K562 (cell line): Measurements from ENCODE around the gene TMEM191B. TPM values are rescaled to one million over a fixed set of nuclear protein-coding genes. Genes with fewer than 3 reads are reported as not detected.
"Not testable (repeated sequence)": the region's sequence is repeated elsewhere in the genome, so short reads cannot be mapped to it uniquely, and the experiment has no call there.

Experiments used
- ATAC-seq: fragments of 200-7000 bp; cut with Tn5 transposase; 3 replicates; pipeline ENCODE4 v1.9.1; 2020; ENCODE audit warnings: moderate library complexity
- BruUV-seq: library from RNA; stranded (reverse); fragments of 400-500 nt; replicated peaks from 2 replicates; lab custom pipeline; 2021; lab: Mats Ljungman, UMichigan
- CTCF ChIA-PET: fragments of 300-600 bp; formaldehyde crosslinking; extraction: SDS; loops from one replicate; lab custom pipeline; 2021; ENCODE audit warnings: low intra/inter-chr PET ratio; lab: Yijun Ruan, JAX
- POLR2A ChIA-PET: fragments of 300-600, 350-650 bp; sonication (Branson Sonifier 250); formaldehyde crosslinking; extraction: SDS; loops from one replicate; lab custom pipeline; 2021; ENCODE audit warnings: antibody characterized with exemption, inconsistent platforms; lab: Yijun Ruan, JAX
- DNase-seq, 4 experiments: peaks; one replicate each; pipeline versions ENCODE4 v3.0.0 to v3.0.0-alpha.2; 2011 to 2018; ENCODE audit warnings: low spot score in 3 of 4, mixed read lengths in 3 of 4; ENCODE audit errors: extremely low read depth in 1 of 4
- FAIRE-seq: peaks from 2 replicates; lab custom pipeline; 2011; peaks lifted over from hg19 to GRCh38; lab: Jason Lieb, UNC
- H2AFZ ChIP-seq: 2 replicates; pipeline ENCODE4 v1.6.0; 2011; ENCODE audit warnings: low read depth, low read length, control low read depth, inconsistent platforms
- H3K27ac ChIP-seq: fragments of 200-600 bp; 3 replicates; pipeline ENCODE4 v1.8.0; 2011; ENCODE audit warnings: low read depth, mild to moderate bottlenecking, control low read depth, inconsistent platforms, low read length, moderate library complexity, mixed read lengths; ENCODE audit errors: extremely low read depth
- H3K27me3 ChIP-seq, 2 experiments: fragments of 300-600 bp in 1 of 2; 2 replicates in 1 of 2; 3 replicates in 1 of 2; pipeline versions ENCODE4 v1.6.0 to v1.8.0; 2011; ENCODE audit warnings: inconsistent platforms in 2 of 2, low read length in 2 of 2, mild to moderate bottlenecking in 1 of 2, mixed read lengths in 1 of 2, moderate library complexity in 1 of 2; ENCODE audit not compliant: control insufficient read depth in 2 of 2, insufficient read depth in 2 of 2
- H3K36me3 ChIP-seq: fragments of 300-600 bp; 3 replicates; pipeline ENCODE4 v1.8.0; 2011; ENCODE audit warnings: mild to moderate bottlenecking, low read length, inconsistent platforms; ENCODE audit not compliant: control insufficient read depth, insufficient read depth
- H3K4me1 ChIP-seq, 2 experiments: fragments of 200-600 bp in 1 of 2; replicated peaks in 1 of 2; 2 replicates in 1 of 2; 3 replicates in 1 of 2; pipeline versions ENCODE4 v1.5.1 to v1.8.0; 2011; ENCODE audit warnings: inconsistent platforms in 2 of 2, low read length in 2 of 2, mild to moderate bottlenecking in 1 of 2, mixed read lengths in 1 of 2, moderate library complexity in 1 of 2; ENCODE audit not compliant: control insufficient read depth in 2 of 2, insufficient read depth in 2 of 2
- H3K4me2 ChIP-seq: 2 replicates; pipeline ENCODE4 v1.6.1; 2011; ENCODE audit warnings: low read length, control low read depth, inconsistent platforms, mixed read lengths; ENCODE audit not compliant: insufficient read depth
- H3K4me3 ChIP-seq: fragments of 200-600 bp; sonication (generic), shearing (Covaris generic); 2 replicates; pipeline ENCODE4 v1.5.1; 2016; ENCODE audit warnings: control low read depth, inconsistent platforms
- H3K79me2 ChIP-seq: fragments of 200-600 bp; 3 replicates; pipeline ENCODE4 v1.8.0; 2011; ENCODE audit warnings: low read length, inconsistent platforms; ENCODE audit not compliant: control insufficient read depth, insufficient read depth
- H3K9ac ChIP-seq, 2 experiments: 2 replicates each; pipeline versions ENCODE4 v1.6.0 to v1.6.1; 2011; ENCODE audit warnings: low read depth in 2 of 2, low read length in 2 of 2, control low read depth in 1 of 2, inconsistent platforms in 1 of 2, mild to moderate bottlenecking in 1 of 2, mixed read lengths in 1 of 2; ENCODE audit not compliant: insufficient read depth in 1 of 2
- H3K9me1 ChIP-seq: one replicate; pipeline ENCODE4 v1.6.0; 2011; ENCODE audit warnings: inconsistent platforms, mild to moderate bottlenecking, low read length, moderate library complexity; ENCODE audit not compliant: control insufficient read depth, insufficient read depth
- H3K9me3 ChIP-seq: replicated peaks from 2 replicates; pipeline ENCODE4 v1.5.1; 2011; ENCODE audit warnings: low read depth, low read length, inconsistent platforms; ENCODE audit not compliant: control insufficient read depth, insufficient read depth
- H4K20me1 ChIP-seq: replicated peaks from 2 replicates; pipeline ENCODE4 v1.6.1; 2011; ENCODE audit warnings: low read length, inconsistent platforms, mixed read lengths; ENCODE audit not compliant: control insufficient read depth, insufficient read depth
- NFIC ChIP-seq: fragments of 450-650 bp; IDR thresholded peaks from 2 replicates; pipeline ENCODE4 v1.6.1; 2017; ENCODE audit warnings: mild to moderate bottlenecking, inconsistent platforms
- WGBS: fragments of 100-300 bp; shearing (Covaris generic); methylation state at CpG from one replicate; pipeline ENCODE4 v1.1.6; 2016; ENCODE audit warnings: low coverage, mixed read lengths; ENCODE audit not compliant: insufficient coverage; ENCODE audit errors: missing lambda C conversion rate; 5-methylcytosine and 5-hydroxymethylcytosine counted together
- in situ Hi-C: fragments of 300-500 bp; cut with MboI; formaldehyde crosslinking; loops from 4 replicates; pipeline ENCODE4 v1.15.0; 2018; ENCODE audit warnings: inconsistent platforms, mixed read lengths
- intact Hi-C: fragments of 100-400 bp; cut with micrococcal nuclease; formaldehyde crosslinking; loops from 2 replicates; pipeline ENCODE4 v1.14.2; 2022
- polyA plus RNA-seq, 8 experiments: library from polyadenylated mRNA; depleted of rRNA in 4 of 8; stranded (reverse) in 5 of 8; unstranded in 3 of 8; fragments of >200 nt; fragmentation: Nextera tagmentation in 2 of 8; fragmentation: Illumina TruSeq in 1 of 8; extraction: Ambion mirVana in 2 of 8; extraction: Trizol in 1 of 8; gene quantifications; 2 replicates each; pipeline versions ENCODE4 v1.2.1 to v1.2.3, GENCODE V29; 2011 to 2014; ENCODE audit warnings: inconsistent platforms in 1 of 8, missing spikeins in 1 of 8
- total RNA-seq, 7 experiments: library from RNA; depleted of rRNA in 6 of 7; stranded (reverse); fragments of >200 nt in 6 of 7; fragmentation: Illumina TruSeq in 2 of 7; extraction: Trizol in 2 of 7; gene quantifications; 2 replicates each; pipeline versions ENCODE4 v1.2.1 to v1.2.3, GENCODE V29; 2011 to 2021; ENCODE audit warnings: low replicate concordance in 1 of 7

TMEM191B gene
- total and polyA plus RNA-seq, 9 of the 15 experiments (the other 6 are each of a cell fraction or from before 2014, with no cell fraction given) = 0.61 to 3.9 (median 0.65) TPM; not detected in 4

- H3K79me2 ChIP-seq, FAIRE-seq, H3K27me3 ChIP-seq, H2AFZ ChIP-seq, H3K9me3 ChIP-seq, H3K4me3 ChIP-seq, H3K9ac ChIP-seq, CTCF ChIA-PET, intact Hi-C loops, H3K4me2 ChIP-seq, H3K9me1 ChIP-seq, ATAC-seq, POLR2A ChIA-PET, DNase-seq, H3K36me3 ChIP-seq, H3K4me1 ChIP-seq, H3K27ac ChIP-seq, BruUV-seq, H4K20me1 ChIP-seq: not testable (repeated sequence)
- TF ChIP-seq NFIC = peak; percentile 57
- in situ Hi-C loops = loop anchor here (25.0 kb wide), 1 partner anchor 1863 kb away; no protein-coding TSS in a partner anchor
- 73% methylated on average over 8 of the region's 13 CpGs for WGBS
Observed at GRCh38 chr22:18549458-18550179, 22.0 kb downstream of the TMEM191B start.

GRCh38 chr22:18551046-18551445 is 23.4 kb downstream of the TMEM191B start:
- intact Hi-C loops, H3K36me3 ChIP-seq, in situ Hi-C loops, H3K4me3 ChIP-seq, H3K79me2 ChIP-seq, CTCF ChIA-PET, H4K20me1 ChIP-seq, DNase-seq, H3K9ac ChIP-seq, ATAC-seq, H3K9me3 ChIP-seq, BruUV-seq, H3K4me1 ChIP-seq, H2AFZ ChIP-seq, FAIRE-seq, H3K4me2 ChIP-seq, H3K27me3 ChIP-seq, H3K27ac ChIP-seq, POLR2A ChIA-PET, H3K9me1 ChIP-seq: not testable (repeated sequence)
- 59% methylated on average over 2 of the region's 7 CpGs for WGBS

DNA sequence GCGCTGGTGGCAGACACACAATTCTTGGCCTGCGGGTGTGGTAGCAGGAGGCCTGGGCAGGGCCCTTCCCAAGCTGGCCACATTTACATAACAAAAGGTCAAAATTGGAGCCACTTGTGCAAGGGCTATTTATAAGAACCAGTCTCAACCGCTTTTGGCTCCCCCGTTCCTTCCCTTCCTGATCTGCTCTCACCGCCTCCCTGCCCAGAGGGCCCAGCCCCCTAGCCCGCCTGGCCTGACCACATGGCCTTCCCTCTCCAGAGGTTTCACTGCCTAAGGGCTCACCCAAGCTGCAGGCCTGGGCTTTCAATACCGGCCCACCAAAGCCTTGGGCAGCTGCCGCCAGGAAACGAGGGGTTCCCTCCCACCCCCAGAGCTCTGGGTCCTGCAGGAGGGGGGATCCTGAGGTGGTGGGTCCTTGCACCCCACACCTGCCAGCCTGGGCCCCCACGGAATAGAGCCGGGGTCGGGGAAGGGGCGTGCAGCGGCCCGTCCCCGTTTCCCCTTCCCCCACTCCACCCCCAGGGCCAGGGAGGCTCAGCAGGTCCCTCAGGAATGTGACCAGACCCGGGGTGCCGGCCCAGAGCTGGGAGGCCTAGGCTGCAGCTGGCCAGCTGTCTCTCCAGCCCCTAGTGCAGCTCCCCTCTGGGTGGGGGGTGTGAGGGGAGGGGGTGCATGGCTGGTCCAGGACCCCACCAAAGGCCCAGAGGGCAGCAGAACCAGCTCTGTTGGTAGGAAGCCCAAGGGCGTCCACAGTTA is 25.4 kb downstream of the TMEM191B start:
- ATAC-seq = peak; percentile 60
- H3K9me3 ChIP-seq, H3K4me2 ChIP-seq, H2AFZ ChIP-seq, H3K27me3 ChIP-seq, H3K36me3 ChIP-seq, POLR2A ChIA-PET, BruUV-seq, H3K27ac ChIP-seq, H3K9me1 ChIP-seq, in situ Hi-C loops, CTCF ChIA-PET, DNase-seq, H3K4me3 ChIP-seq, H3K9ac ChIP-seq, intact Hi-C loops, FAIRE-seq, H4K20me1 ChIP-seq, H3K79me2 ChIP-seq, H3K4me1 ChIP-seq: not testable (repeated sequence)
- WGBS = no CpG with 5 or more reads among the region's 19 CpGs
